ENCODE data around the gene EFNA3. TPM values are rescaled to one million over a fixed set of nuclear protein-coding genes. Genes with fewer than 3 reads are reported as not detected.
A peak's percentile ranks its signal among the peaks of the same experiment; 100 is the strongest.

The EFNA3 gene
- total RNA-seq, 1 donor from 2014 or later = 1.0 TPM

DNA sequence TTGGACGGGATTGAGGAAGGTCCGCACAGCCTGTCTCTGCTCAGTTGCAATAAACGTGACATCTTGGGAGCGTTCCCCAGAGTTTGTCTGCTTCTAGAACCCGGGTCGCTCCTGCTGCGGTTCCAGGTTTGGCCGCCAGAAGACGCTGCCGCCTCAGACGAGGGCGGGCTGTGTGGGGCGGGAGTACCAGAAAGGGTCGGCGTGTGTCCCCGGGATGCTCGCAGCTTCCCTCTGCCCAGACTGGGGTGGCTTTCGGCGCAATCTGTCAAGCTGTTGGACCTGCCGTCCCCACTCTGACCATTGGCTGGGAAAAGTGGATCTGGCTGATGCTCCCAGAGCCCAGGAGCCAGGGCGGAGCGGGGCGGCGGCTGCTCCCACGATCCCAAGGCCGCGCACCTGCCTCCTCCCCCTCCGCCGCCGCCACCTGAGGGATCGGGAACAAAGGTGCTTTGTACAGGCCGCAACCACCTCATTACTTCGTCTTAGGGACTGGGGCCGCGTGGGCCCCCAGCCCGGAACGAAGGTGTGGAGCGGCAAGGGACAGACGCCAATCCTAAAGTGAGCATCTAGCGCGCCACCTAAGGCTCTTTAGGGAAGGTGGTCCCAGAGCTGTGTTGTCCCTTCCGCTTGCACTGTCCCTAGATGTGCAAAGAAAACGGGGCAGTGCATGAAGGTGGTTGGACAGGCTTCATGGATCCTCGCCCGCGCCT is 15.8 kb upstream of the EFNA3 start:
- peak; percentile 69 to 73 for ATAC-seq
- Histone ChIP-seq H3K4me1 (peaks cover 32% of the 10 kb centered on the region), H3K27me3 (ENCODE audit: low read depth) (no peaks in the 10 kb centered on the region), H3K9me3 (no peaks in the 10 kb centered on the region), H3K27ac (peak overlapping the region; percentile 80), H3K4me3 (peak overlapping the region; percentile 87), H3K36me3 (peaks cover 40% of the 10 kb centered on the region)
- peak; percentile 74 for DNase-seq
- intact Hi-C loops (cut with DNase I) = no loop called here
- TF ChIP-seq CTCF (IDR thresholded peaks at IDR 0.05) = peak; percentile 72

DNA sequence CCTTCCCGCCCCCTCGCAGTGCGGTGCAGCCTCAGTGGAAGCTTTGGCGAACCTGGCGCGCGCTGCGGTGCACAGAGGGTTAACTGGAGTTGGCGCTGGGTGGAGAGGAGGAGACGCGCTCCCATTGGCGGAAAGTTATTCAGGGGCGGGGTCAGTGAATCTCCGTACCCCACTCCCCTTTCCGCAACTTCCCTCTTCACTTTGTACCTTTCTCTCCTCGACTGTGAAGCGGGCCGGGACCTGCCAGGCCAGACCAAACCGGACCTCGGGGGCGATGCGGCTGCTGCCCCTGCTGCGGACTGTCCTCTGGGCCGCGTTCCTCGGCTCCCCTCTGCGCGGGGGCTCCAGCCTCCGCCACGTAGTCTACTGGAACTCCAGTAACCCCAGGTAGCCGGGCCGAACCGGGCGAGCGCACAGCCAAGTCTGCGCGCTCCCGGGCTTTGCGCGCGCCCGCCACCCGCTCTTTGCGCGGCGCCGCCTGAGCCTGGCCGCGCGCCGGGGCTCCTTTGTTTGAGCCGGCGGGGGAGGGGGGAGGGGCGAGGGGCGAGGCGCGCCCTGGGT is 15.0 kb upstream of the EFNA3 start, which contains the start of gene EFNA4:
TSS of gene EFNA4 (plus strand) at position 191 of the 561 bp plus-strand sequence. CDS start at position 275, 84 bp downstream.
- peaks cover 32% of the 10 kb centered on the region for H3K36me3 ChIP-seq
- no peaks in the 10 kb centered on the region for H3K9me3 ChIP-seq
- H3K27ac ChIP-seq = peak within 1 kb of the TSS; percentile 80
- H3K4me1 ChIP-seq = peaks cover 32% of the 10 kb centered on the region
- DNase-seq = peak; percentile 90
- H3K4me3 ChIP-seq = peak within 1 kb of the TSS; percentile 87
- no peak for TF ChIP-seq CTCF (IDR thresholded peaks at IDR 0.05)
- no peaks in the 10 kb centered on the region for H3K27me3 ChIP-seq (ENCODE audit: low read depth)
- peak; percentile 92 to 95 for ATAC-seq
- intact Hi-C loops (cut with DNase I) = no loop called here

DNA sequence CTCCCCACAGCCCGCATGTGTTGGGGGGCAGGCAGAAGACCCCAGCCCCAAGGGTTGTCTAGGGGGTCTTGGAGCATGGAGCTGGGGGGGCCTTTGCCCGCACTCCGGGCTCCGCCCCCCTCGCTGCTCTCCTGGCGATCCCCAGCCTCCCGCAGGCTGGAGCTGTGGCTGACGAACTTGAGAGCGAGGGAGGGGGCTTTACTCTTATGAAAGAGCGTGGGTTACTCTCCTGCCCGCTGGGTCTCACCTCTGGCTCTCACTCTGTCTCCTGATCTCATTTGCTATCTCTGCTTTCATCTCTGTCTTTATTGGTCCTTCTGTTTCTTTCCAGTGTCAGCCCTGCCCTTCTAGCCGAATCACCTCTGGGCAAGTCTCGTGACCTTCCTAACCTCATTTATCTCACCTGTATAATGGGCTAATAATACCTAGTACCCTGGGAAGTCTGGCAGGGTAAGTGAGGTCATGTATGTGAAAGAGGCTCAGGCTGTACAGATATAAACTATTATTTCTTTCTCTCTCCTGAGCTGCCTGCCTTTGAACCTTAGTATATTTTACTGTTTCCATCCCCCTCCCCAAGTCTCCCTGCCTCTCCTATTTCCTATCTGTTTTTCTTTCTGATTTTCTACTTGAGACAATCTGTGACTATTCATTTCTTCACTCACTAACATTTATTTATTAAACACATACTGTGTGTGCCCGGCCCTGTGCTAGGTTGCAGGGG is 14.4 kb upstream of the EFNA3 start:
- no peak for DNase-seq
- Histone ChIP-seq H3K4me3 (peak overlapping the region; percentile 87), H3K27me3 (ENCODE audit: low read depth) (no peaks in the 10 kb centered on the region), H3K36me3 (peaks cover 30% of the 10 kb centered on the region), H3K4me1 (peaks cover 32% of the 10 kb centered on the region), H3K9me3 (no peaks in the 10 kb centered on the region), H3K27ac (peak overlapping the region; percentile 80)
- peak; percentile 5 to 25 for ATAC-seq
- no peak for TF ChIP-seq CTCF (IDR thresholded peaks at IDR 0.05)
- intact Hi-C loops (cut with DNase I) = no loop called here

- Histone ChIP-seq H3K4me1 (peaks cover 32% of the 10 kb centered on the region), H3K4me3 (no peak overlapping the region), H3K27me3 (ENCODE audit: low read depth) (no peaks in the 10 kb centered on the region), H3K9me3 (no peaks in the 10 kb centered on the region), H3K36me3 (peaks cover 26% of the 10 kb centered on the region), H3K27ac (no peak overlapping the region)
- DNase-seq = no peak
- no peak for ATAC-seq
- intact Hi-C loops (cut with DNase I) = no loop called here
- no peak for TF ChIP-seq CTCF (IDR thresholded peaks at IDR 0.05)
These were observed 13.7 kb upstream of the EFNA3 start for GRCh38 chr1:155064832-155065429.

DNA sequence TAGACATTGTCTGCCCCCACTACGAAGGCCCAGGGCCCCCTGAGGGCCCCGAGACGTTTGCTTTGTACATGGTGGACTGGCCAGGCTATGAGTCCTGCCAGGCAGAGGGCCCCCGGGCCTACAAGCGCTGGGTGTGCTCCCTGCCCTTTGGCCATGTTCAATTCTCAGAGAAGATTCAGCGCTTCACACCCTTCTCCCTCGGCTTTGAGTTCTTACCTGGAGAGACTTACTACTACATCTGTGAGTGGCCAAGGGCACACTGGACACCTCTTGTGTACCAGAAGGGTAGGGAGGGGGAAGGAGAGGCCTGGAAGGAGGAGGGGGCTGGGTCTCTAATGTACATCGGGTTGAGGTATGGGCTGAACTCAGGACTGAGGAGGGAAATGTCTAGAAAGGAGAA is 11.9 kb upstream of the EFNA3 start:
- Histone ChIP-seq H3K4me3 (no peak overlapping the region), H3K27me3 (ENCODE audit: low read depth) (no peaks in the 10 kb centered on the region), H3K9me3 (no peaks in the 10 kb centered on the region), H3K27ac (no peak overlapping the region), H3K36me3 (peaks cover 12% of the 10 kb centered on the region), H3K4me1 (peaks cover 48% of the 10 kb centered on the region)
- TF ChIP-seq CTCF (IDR thresholded peaks at IDR 0.05) = no peak
- DNase-seq (no peak), ATAC-seq (no peak)
- intact Hi-C loops (cut with DNase I) = no loop called here

Data from lower lobe of right lung (tissue), 2 donors.